Cardiac muscle cell (in vitro differentiated cells and primary cell): ENCODE measurements around the gene SNED1. TPM values are rescaled to one million over a fixed set of nuclear protein-coding genes. Genes with fewer than 3 reads are reported as not detected.

ENCODE experiments used
- DNase-seq, 2 donors: peaks; one replicate each; pipeline versions ENCODE4 v3.0.0 to v3.0.0-alpha.2; 2010 to 2017; ENCODE audit warnings: low read depth in 1 of 2, low spot score in 1 of 2
- H3K27ac ChIP-seq: fragments of 200-600 bp; sonication (generic); 2 replicates; pipeline ENCODE4 v1.5.1; 2016
- H3K27me3 ChIP-seq: fragments of 200-600 bp; sonication (generic); 2 replicates; pipeline ENCODE4 v1.6.0; 2016; ENCODE audit warnings: control low read depth
- H3K36me3 ChIP-seq: fragments of 200-600 bp; sonication (generic); 2 replicates; pipeline ENCODE4 v1.5.1; 2016; ENCODE audit warnings: control low read depth
- H3K4me1 ChIP-seq: fragments of 200-600 bp; sonication (generic); 2 replicates; pipeline ENCODE4 v1.8.1; 2017; ENCODE audit warnings: low read depth, mild to moderate bottlenecking, mixed run types
- H3K4me3 ChIP-seq: fragments of 200-600 bp; sonication (generic); 2 replicates; pipeline ENCODE4 v1.5.1; 2016; ENCODE audit warnings: mild to moderate bottlenecking
- H3K9me3 ChIP-seq: fragments of 200-600 bp; sonication (generic); 2 replicates; pipeline ENCODE4 v1.5.1; 2017; ENCODE audit warnings: low read depth, mild to moderate bottlenecking, control low read depth
- polyA plus RNA-seq: library from polyadenylated mRNA; unstranded; fragments of >200 nt; fragmentation: Nextera tagmentation; extraction: Ambion mirVana; gene quantifications from 2 replicates; pipeline ENCODE4 v1.2.1, GENCODE V29; 2016
- total RNA-seq: library from RNA; depleted of rRNA; stranded (reverse); fragments of >200 nt; gene quantifications from 2 replicates; pipeline ENCODE4 v1.2.3, GENCODE V29; 2016
- TF ChIP-seq, protein P1 (sequence below): IDR thresholded peaks from 2 replicates; pipeline ENCODE4 v1.5.1; 2012; ENCODE audit warnings: low read depth, mild to moderate bottlenecking, low read length

SNED1 gene
- total and polyA plus RNA-seq, 2 experiments from 2014 or later: 0.09 to 0.76 TPM

DNA sequence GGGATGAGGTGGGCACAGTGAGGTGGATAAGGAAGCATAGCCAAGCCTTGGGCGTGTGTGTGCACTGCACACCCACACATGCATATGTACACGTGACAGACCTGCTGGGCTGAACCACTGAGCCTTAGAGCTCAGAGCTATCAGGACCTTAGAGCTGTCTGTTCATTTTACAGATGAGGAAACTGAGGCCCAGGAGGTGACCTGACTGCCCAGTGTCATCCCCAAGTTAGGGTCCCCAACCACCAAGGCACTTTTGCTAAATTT is 8.2 kb upstream of the SNED1 start:
- TF ChIP-seq, protein P1, sequence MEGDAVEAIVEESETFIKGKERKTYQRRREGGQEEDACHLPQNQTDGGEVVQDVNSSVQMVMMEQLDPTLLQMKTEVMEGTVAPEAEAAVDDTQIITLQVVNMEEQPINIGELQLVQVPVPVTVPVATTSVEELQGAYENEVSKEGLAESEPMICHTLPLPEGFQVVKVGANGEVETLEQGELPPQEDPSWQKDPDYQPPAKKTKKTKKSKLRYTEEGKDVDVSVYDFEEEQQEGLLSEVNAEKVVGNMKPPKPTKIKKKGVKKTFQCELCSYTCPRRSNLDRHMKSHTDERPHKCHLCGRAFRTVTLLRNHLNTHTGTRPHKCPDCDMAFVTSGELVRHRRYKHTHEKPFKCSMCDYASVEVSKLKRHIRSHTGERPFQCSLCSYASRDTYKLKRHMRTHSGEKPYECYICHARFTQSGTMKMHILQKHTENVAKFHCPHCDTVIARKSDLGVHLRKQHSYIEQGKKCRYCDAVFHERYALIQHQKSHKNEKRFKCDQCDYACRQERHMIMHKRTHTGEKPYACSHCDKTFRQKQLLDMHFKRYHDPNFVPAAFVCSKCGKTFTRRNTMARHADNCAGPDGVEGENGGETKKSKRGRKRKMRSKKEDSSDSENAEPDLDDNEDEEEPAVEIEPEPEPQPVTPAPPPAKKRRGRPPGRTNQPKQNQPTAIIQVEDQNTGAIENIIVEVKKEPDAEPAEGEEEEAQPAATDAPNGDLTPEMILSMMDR: no peak
- H3K27me3 ChIP-seq: no peaks in the 10 kb centered on the region
- no peaks in the 10 kb centered on the region for H3K36me3 ChIP-seq
- no peak overlapping the region for H3K4me3 ChIP-seq
- no peaks in the 10 kb centered on the region for H3K4me1 ChIP-seq
- H3K9me3 ChIP-seq: no peaks in the 10 kb centered on the region
- DNase-seq: no peak
- H3K27ac ChIP-seq: no peak overlapping the region

DNA sequence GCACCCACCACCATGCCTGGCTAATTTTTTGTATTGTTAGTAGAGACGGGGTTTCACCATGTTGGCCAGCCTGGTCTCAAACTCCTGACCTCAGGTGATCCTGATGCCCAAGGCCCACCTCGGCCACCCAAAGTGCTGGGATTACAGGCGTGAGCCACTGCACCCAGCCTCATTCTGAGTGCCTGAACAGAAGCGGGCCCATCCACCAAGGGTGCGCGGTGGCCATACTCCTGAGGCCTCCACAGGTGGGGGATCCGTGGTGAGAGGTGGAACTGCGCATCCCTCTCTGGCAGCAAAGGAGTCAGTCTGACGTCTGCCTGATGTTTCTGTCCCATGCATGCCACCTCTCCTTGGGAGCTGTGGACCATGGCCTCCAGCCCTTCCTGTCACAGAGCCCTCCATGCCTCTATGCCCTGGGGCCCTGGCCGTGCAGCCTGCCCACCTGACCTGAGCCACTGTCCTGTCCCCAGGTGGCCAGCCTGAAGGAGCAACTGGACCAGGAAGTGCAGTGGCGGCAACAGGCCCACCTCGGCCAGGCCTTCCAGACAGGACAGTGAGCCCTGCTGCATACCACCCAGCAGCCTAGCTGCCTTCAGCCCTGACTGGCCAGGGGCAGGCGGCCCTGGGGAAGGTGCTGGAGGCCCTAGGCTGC is 7.6 kb upstream of the SNED1 start:
- Histone ChIP-seq H3K27me3 (no peaks in the 10 kb centered on the region), H3K36me3 (no peaks in the 10 kb centered on the region), H3K27ac (no peak overlapping the region), H3K4me1 (no peaks in the 10 kb centered on the region), H3K4me3 (no peak overlapping the region), H3K9me3 (no peaks in the 10 kb centered on the region)
- TF ChIP-seq, protein P1: no peak
- DNase-seq: no peak

DNA sequence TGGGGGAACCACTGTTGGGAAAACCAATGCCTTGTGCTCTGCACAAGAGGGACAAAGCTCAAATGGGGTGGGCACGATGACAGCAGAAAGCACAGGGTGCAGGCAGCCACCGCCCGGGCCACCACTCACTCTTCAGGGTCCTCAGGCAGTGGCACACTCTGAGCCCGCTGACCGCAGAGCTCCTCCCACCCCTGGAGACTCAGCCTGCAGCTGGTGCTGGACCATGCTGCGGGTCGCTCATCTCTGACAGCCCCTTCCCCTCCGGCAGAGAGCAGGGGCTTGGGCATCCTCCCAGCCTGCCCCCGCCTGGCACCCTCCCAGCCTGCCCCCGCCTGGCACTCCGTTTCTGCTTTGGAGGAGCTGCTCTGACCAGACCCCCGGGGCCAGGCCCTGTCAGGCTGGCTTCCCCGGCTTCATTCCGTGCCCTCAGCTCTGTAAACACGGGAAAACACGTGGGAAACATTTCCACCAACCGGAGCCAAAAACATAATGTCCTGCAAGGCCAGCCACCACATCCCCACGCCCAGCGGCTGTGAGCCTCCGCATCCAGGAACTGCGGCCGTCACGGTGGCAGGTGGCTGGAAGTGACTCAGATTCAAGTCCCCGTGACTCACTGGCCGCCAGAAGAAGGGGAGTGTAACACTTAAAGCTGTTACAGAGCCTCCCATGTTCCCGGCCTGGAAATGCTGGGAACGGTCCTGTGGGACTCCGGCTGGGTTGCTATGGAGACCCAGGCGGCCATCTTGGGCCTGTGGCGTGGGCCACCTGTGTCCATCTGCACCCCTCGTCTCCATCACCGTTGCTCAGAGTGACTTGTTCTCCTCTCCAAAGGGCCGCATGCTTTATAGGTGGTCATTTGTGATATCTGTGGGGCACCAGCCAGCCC is 6.8 kb upstream of the SNED1 start:
- no peak overlapping the region for H3K27ac ChIP-seq
- H3K36me3 ChIP-seq: no peaks in the 10 kb centered on the region
- H3K27me3 ChIP-seq: no peaks in the 10 kb centered on the region
- TF ChIP-seq, protein P1: no peak
- no peaks in the 10 kb centered on the region for H3K4me1 ChIP-seq
- no peaks in the 10 kb centered on the region for H3K9me3 ChIP-seq
- peak in 1 of 2 donors; percentile 88 for DNase-seq
- no peak overlapping the region for H3K4me3 ChIP-seq

DNA sequence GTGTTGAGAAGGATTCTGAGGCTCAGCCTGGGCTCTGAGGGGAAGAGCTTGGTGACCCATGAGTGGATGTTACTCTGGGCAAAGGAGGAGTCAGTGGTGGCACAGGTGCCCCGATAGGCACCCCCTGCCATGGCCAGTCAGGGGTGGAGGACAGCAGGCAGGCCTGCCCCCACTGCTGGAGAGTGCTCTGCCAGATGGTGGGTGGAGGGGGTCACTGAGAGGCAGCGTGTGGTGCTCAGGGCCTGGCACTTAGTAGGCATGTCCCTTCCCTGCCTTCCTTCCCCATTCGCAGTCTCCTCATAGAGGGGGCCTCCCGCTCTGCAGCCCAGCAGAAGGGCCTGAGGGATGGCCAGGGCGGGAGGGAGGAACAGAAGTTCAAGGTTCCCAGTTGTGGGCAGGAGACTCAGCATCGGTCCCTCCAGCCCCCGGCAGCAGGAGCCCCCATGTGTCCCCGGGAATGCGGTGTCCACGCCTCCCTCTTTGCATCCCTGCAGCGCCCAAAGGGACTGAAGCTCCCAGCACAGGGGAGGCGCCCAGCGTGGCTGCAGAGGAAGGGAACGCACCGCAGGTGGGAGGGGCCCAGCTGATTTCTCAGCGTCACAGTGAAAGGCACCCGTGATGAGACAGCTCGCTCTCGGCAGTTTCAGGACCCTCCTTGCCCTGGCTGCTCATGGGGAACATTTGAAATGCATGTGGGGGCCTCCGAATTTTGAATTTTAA is 5.7 kb upstream of the SNED1 start:
- no peak overlapping the region for H3K4me3 ChIP-seq
- H3K27me3 ChIP-seq: no peaks in the 10 kb centered on the region
- no peak overlapping the region for H3K27ac ChIP-seq
- no peaks in the 10 kb centered on the region for H3K9me3 ChIP-seq
- H3K4me1 ChIP-seq: no peaks in the 10 kb centered on the region
- DNase-seq: no peak
- TF ChIP-seq, protein P1: no peak
- H3K36me3 ChIP-seq: no peaks in the 10 kb centered on the region

DNA sequence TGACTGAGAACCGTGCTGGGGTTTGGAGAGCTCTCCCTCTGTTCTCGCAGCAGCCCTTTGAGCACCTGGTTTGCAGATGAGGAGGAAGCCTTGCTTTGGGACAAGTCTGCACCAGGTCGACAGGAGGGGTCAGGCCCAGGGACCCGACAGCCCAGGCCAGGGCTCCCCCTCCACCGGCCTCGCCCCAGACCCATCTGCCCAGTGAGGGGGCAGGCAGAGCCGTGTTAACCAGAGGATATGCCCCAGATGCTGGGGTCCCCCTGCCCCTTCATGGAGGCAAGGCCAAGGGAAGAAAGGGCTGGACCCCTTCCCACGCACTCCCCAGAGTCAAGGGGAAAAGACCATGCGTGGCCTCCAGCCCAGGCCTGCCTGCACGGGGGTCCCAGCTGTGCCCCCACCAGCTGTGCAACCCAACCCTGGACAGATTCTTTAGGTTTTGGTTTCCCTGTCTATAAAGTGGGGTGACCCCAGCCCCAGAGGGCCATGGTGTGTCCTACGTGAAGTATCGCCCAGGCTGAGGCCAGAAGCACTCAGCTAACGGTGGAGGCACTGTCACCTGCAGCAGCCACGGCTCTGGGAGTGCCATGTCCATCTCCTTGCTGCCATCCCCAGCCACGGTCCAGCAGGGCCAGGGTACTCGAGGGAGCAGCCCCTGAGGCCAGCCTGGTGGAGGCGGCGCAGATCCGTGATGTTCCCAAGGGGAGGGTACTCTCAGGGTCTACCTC is 4.8 kb upstream of the SNED1 start:
- Histone ChIP-seq H3K27me3 (no peaks in the 10 kb centered on the region), H3K4me3 (no peak overlapping the region), H3K9me3 (no peaks in the 10 kb centered on the region), H3K27ac (no peak overlapping the region), H3K36me3 (no peaks in the 10 kb centered on the region), H3K4me1 (no peaks in the 10 kb centered on the region)
- TF ChIP-seq, protein P1: no peak
- DNase-seq: no peak
